Measurements from ENCODE around the gene SH3GL1.

DNA sequence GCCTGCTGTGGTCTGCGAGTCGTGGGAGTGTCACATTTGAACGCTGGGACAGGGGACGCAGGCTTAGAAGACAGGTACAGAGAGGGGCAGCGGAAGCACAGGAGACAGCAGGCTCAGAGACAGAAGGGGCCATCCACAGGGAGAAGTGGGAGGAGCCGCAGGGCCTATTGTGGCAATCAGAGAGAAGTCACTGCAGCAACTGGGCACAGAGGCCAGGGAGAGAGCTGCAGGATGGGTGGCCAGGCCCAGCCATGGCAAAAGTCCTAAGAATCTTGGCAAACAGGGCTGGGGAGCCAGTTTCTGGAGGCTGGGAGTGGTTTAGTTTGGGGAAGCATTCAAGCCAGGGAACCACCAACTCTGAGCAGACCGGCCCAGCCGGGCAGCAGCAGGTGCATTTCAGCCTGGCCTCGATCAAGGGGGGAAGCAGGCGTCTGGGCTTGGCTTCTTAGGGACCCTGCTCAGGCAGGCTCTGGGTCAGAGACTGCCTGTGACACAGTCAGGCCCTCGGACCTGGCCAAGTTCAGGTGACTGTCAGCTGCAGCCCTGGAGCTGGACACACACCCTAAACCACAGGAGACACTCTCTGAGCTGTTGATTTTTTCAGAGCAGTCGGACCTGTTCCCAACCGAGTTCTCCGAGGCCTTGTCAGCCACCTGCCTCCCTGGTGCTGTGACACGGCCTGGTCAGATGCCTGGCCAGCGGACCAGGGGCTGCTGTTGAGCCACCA, 11.8 kb downstream of the SH3GL1 start:
- TF ChIP-seq, protein P1, sequence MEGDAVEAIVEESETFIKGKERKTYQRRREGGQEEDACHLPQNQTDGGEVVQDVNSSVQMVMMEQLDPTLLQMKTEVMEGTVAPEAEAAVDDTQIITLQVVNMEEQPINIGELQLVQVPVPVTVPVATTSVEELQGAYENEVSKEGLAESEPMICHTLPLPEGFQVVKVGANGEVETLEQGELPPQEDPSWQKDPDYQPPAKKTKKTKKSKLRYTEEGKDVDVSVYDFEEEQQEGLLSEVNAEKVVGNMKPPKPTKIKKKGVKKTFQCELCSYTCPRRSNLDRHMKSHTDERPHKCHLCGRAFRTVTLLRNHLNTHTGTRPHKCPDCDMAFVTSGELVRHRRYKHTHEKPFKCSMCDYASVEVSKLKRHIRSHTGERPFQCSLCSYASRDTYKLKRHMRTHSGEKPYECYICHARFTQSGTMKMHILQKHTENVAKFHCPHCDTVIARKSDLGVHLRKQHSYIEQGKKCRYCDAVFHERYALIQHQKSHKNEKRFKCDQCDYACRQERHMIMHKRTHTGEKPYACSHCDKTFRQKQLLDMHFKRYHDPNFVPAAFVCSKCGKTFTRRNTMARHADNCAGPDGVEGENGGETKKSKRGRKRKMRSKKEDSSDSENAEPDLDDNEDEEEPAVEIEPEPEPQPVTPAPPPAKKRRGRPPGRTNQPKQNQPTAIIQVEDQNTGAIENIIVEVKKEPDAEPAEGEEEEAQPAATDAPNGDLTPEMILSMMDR (IDR thresholded peaks at IDR 0.05), result no peak
- no peak for TF ChIP-seq POLR2A (IDR thresholded peaks at IDR 0.05; ENCODE audit: low read depth)
- TF ChIP-seq POLR2AphosphoS5 (IDR thresholded peaks at IDR 0.05), result no peak
